Gastroesophageal sphincter (tissue), 3 donors: ENCODE data around the gene STARD3NL.
"Not testable (repeated sequence)": the region's sequence is repeated elsewhere in the genome, so short reads cannot be mapped to it uniquely, and the experiment has no call there.

Source experiments
- CTCF ChIP-seq, 4 experiments: fragments of 200-600 bp in 2 of 4; fragments of 450-650 bp in 2 of 4; sonication (generic) in 1 of 4; IDR thresholded peaks; one replicate each; pipeline ENCODE4 v1.5.1; 2017 to 2019; ENCODE audit warnings: antibody characterized with exemption in 4 of 4, mild to moderate bottlenecking in 2 of 4, moderate library complexity in 2 of 4
- POLR2A ChIP-seq, 2 donors: fragments of 450-650 bp; IDR thresholded peaks; one replicate each; pipeline ENCODE4 v1.6.1; 2017; ENCODE audit warnings: antibody characterized with exemption in 2 of 2, mild to moderate bottlenecking in 2 of 2, moderate library complexity in 1 of 2
- POLR2AphosphoS5 ChIP-seq: sonication (generic); formaldehyde crosslinking; IDR thresholded peaks from one replicate; pipeline ENCODE4 v1.6.1; 2017; ENCODE audit warnings: antibody characterized with exemption

GRCh38 chr7:38243345-38243744 is 65.3 kb downstream of the STARD3NL start:
- TF ChIP-seq POLR2A (IDR thresholded peaks at IDR 0.05); CTCF (IDR thresholded peaks at IDR 0.05); POLR2AphosphoS5: not testable (repeated sequence)
